Panc1 (cell line): Measurements from ENCODE around the gene SYT1.

ENCODE experiments used
- CTCF ChIP-seq: fragments of 450-650 bp; IDR thresholded peaks from 2 replicates; pipeline ENCODE4 v1.5.1; 2017; ENCODE audit warnings: mild to moderate bottlenecking
- POLR2AphosphoS5 ChIP-seq: IDR thresholded peaks from 2 replicates; pipeline ENCODE4 v1.6.1; 2012; ENCODE audit warnings: mild to moderate bottlenecking, low read depth, low read length, moderate library complexity
- REST ChIP-seq, 2 experiments: IDR thresholded peaks; 2 replicates each; pipeline ENCODE4 v1.6.1; 2011 to 2012; ENCODE audit warnings: low read depth in 2 of 2, control low read depth in 1 of 2, low read length in 1 of 2, mild to moderate bottlenecking in 1 of 2, moderate library complexity in 1 of 2; ENCODE audit not compliant: insufficient read depth in 1 of 2
- TCF7L2 ChIP-seq: IDR thresholded peaks from 2 replicates; pipeline ENCODE4 v1.6.1; 2011; ENCODE audit warnings: mild to moderate bottlenecking, low read depth, low read length, inconsistent platforms

GRCh38 chr12:79360286-79360685, 495.7 kb downstream of the SYT1 start:
- no peak for TF ChIP-seq REST (IDR thresholded peaks at IDR 0.05; ENCODE audit: insufficient read depth in 1 of 2, low read depth in 2 of 2, low read length in 1 of 2)
- no peak for TF ChIP-seq CTCF
- no peak for TF ChIP-seq POLR2AphosphoS5
- no peak for TF ChIP-seq TCF7L2
